Skeletal muscle tissue (tissue), 4 donors: ENCODE data around the gene NCBP1. TPM values are rescaled to one million over a fixed set of nuclear protein-coding genes. Genes with fewer than 3 reads are reported as not detected.

Experiments used
- H3K27ac ChIP-seq: one replicate; pipeline ENCODE4 v1.7.0; 2013; ENCODE audit warnings: mild to moderate bottlenecking, low read depth, low read length, inconsistent platforms
- H3K27me3 ChIP-seq, 3 donors: one replicate each; pipeline ENCODE4 v1.7.0; 2013; ENCODE audit warnings: low read length in 3 of 3; ENCODE audit not compliant: control insufficient read depth in 3 of 3, insufficient read depth in 3 of 3
- H3K36me3 ChIP-seq, 3 donors: one replicate each; pipeline ENCODE4 v1.7.0; 2013; ENCODE audit warnings: low read length in 3 of 3; ENCODE audit not compliant: control insufficient read depth in 3 of 3, insufficient read depth in 3 of 3
- H3K4me1 ChIP-seq, 3 donors: one replicate each; pipeline ENCODE4 v1.7.0; 2013; ENCODE audit warnings: low read length in 3 of 3, mild to moderate bottlenecking in 3 of 3; ENCODE audit not compliant: control insufficient read depth in 3 of 3, insufficient read depth in 3 of 3
- H3K4me3 ChIP-seq, 3 donors: one replicate each; pipeline ENCODE4 v1.7.0; 2013; ENCODE audit warnings: low read length in 3 of 3
- H3K9ac ChIP-seq, 3 donors: one replicate each; pipeline ENCODE4 v1.7.0; 2013; ENCODE audit warnings: low read length in 3 of 3, mild to moderate bottlenecking in 3 of 3, moderate library complexity in 2 of 3, low read depth in 1 of 3
- H3K9me3 ChIP-seq, 3 donors: one replicate each; pipeline ENCODE4 v1.7.0; 2013; ENCODE audit warnings: low read length in 3 of 3; ENCODE audit not compliant: control insufficient read depth in 3 of 3
- total RNA-seq: library from RNA; depleted of rRNA; stranded (reverse); fragments of >200 nt; gene quantifications from one replicate; pipeline ENCODE4 v1.2.3, GENCODE V29; 2014
- donor health status: Osteomylitis.

The NCBP1 gene
- total RNA-seq, 1 donor from 2014 or later, result 50.1 TPM

GRCh38 chr9:97598461-97599288 is 34.9 kb upstream of the NCBP1 start:
- Histone ChIP-seq H3K9me3 (no peaks in the 10 kb centered on the region), H3K27me3 (no peaks in the 10 kb centered on the region), H3K4me3 (peak overlapping the region in 1 of 3 donors; percentile 57), H3K27ac (peak overlapping the region; percentile 44), H3K9ac (no peak overlapping the region), H3K36me3 (peaks cover 19 to 30% (median 26%) of the 10 kb centered on the region in 3 donors), H3K4me1 (peaks cover 68 to 87% (median 85%) of the 10 kb centered on the region in 3 donors)

- H3K9me3 ChIP-seq, result no peaks in the 10 kb centered on the region
- peaks cover 64 to 84% (median 80%) of the 10 kb centered on the region in 3 donors for H3K4me1 ChIP-seq
Measured at GRCh38 chr9:97599314-97599846, 34.2 kb upstream of the NCBP1 start.

GRCh38 chr9:97600531-97601227 is 32.9 kb upstream of the NCBP1 start:
- H3K9me3 ChIP-seq, result no peaks in the 10 kb centered on the region
- peaks cover 30 to 47% (median 40%) of the 10 kb centered on the region in 3 donors for H3K36me3 ChIP-seq
- H3K9ac ChIP-seq, result peak overlapping the region in 2 of 3 donors; percentile 11 to 80
- peak overlapping the region; percentile 79 for H3K27ac ChIP-seq
- peak overlapping the region in 1 of 3 donors; percentile 37 for H3K4me3 ChIP-seq
- H3K27me3 ChIP-seq, result no peaks in the 10 kb centered on the region
- H3K4me1 ChIP-seq, result peaks cover 68 to 88% (median 78%) of the 10 kb centered on the region in 3 donors

More at GRCh38 chr9:97599314-97599846, 34.2 kb upstream of the NCBP1 start:
- H3K36me3 ChIP-seq, result peaks cover 24 to 35% (median 28%) of the 10 kb centered on the region in 3 donors
- peak overlapping the region in 2 of 3 donors; percentile 12 to 40 for H3K9ac ChIP-seq
- no peaks in the 10 kb centered on the region for H3K27me3 ChIP-seq
- H3K4me3 ChIP-seq, result no peak overlapping the region
- H3K27ac ChIP-seq, result peak overlapping the region; percentile 44

- Histone ChIP-seq H3K27ac (peak overlapping the region; percentile 79), H3K4me3 (peak overlapping the region; percentile 21 to 49 (median 36)), H3K4me1 (peaks cover 65 to 83% (median 78%) of the 10 kb centered on the region in 3 donors), H3K27me3 (no peaks in the 10 kb centered on the region), H3K9ac (peak overlapping the region; percentile 2 to 80 (median 37)), H3K9me3 (no peaks in the 10 kb centered on the region), H3K36me3 (peaks cover 30 to 51% (median 42%) of the 10 kb centered on the region in 3 donors)
Measured at GRCh38 chr9:97601228-97601898, 32.3 kb upstream of the NCBP1 start.

GRCh38 chr9:97602430-97602829 is 31.2 kb upstream of the NCBP1 start:
- Histone ChIP-seq H3K9ac (peak overlapping the region; percentile 29 to 73 (median 36)), H3K4me1 (peaks cover 62 to 77% (median 70%) of the 10 kb centered on the region in 3 donors), H3K9me3 (no peaks in the 10 kb centered on the region), H3K27me3 (no peaks in the 10 kb centered on the region), H3K27ac (peak overlapping the region; percentile 79), H3K4me3 (peak overlapping the region in 1 of 3 donors; percentile 49), H3K36me3 (peaks cover 30 to 51% (median 42%) of the 10 kb centered on the region in 3 donors)

GRCh38 chr9:97604901-97605645 is 28.5 kb upstream of the NCBP1 start:
- H3K4me1 ChIP-seq, result peaks cover 42 to 52% (median 49%) of the 10 kb centered on the region in 3 donors
- H3K9me3 ChIP-seq, result no peaks in the 10 kb centered on the region
- no peaks in the 10 kb centered on the region for H3K27me3 ChIP-seq
- H3K27ac ChIP-seq, result peak overlapping the region; percentile 64
- H3K9ac ChIP-seq, result peak overlapping the region in 1 of 3 donors; percentile 8
- no peak overlapping the region for H3K4me3 ChIP-seq
- H3K36me3 ChIP-seq, result peaks cover 28 to 47% (median 43%) of the 10 kb centered on the region in 3 donors

GRCh38 chr9:97615439-97616072 is 18.1 kb upstream of the NCBP1 start:
- Histone ChIP-seq H3K4me3 (no peak overlapping the region), H3K9me3 (no peaks in the 10 kb centered on the region), H3K27ac (no peak overlapping the region), H3K27me3 (no peaks in the 10 kb centered on the region), H3K4me1 (peaks cover 0 to 7% (median 5%) of the 10 kb centered on the region in 3 donors), H3K36me3 (peaks cover 7 to 32% (median 20%) of the 10 kb centered on the region in 3 donors), H3K9ac (peak overlapping the region in 1 of 3 donors; percentile 2)

- Histone ChIP-seq H3K4me3 (no peak overlapping the region), H3K9me3 (no peaks in the 10 kb centered on the region), H3K4me1 (peaks cover 0 to 7% (median 5%) of the 10 kb centered on the region in 3 donors), H3K9ac (no peak overlapping the region), H3K36me3 (peaks cover 2 to 27% (median 25%) of the 10 kb centered on the region in 3 donors), H3K27ac (no peak overlapping the region), H3K27me3 (no peaks in the 10 kb centered on the region)
Measured at GRCh38 chr9:97617939-97618416, 15.6 kb upstream of the NCBP1 start.
